Peyer's patch (tissue), 4 donors: ENCODE results near the gene MPP1. TPM values are rescaled to one million over a fixed set of nuclear protein-coding genes. Genes with fewer than 3 reads are reported as not detected.

Experiments used
- DNase-seq, 3 donors: peaks; one replicate each; pipeline ENCODE4 v3.0.0-alpha.2; 2017 to 2019
- H3K27ac ChIP-seq, 4 donors: fragments of 200-600 bp; sonication (generic); one replicate each; pipeline ENCODE4 v1.5.1; 2016 to 2019
- H3K27me3 ChIP-seq, 2 donors: fragments of 200-600 bp; sonication (generic); one replicate each; pipeline ENCODE4 v1.5.1; 2019
- H3K36me3 ChIP-seq, 3 donors: fragments of 200-600 bp; sonication (generic); one replicate each; pipeline ENCODE4 v1.5.1; 2016 to 2019
- H3K4me1 ChIP-seq, 4 donors: fragments of 200-600 bp; sonication (generic); one replicate each; pipeline ENCODE4 v1.5.1; 2016 to 2019
- H3K4me3 ChIP-seq, 4 donors: fragments of 200-600 bp; sonication (generic); 1 replicate in 3 of 4; 2 replicates in 1 of 4; pipeline ENCODE4 v1.5.1; 2016 to 2019; ENCODE audit warnings: mild to moderate bottlenecking in 1 of 4
- H3K9me3 ChIP-seq, 4 donors: fragments of 200-600 bp; sonication (generic); one replicate each; pipeline ENCODE4 v1.5.1; 2016 to 2019; ENCODE audit warnings: mild to moderate bottlenecking in 1 of 4
- POLR2A ChIP-seq, 2 donors: fragments of 450-650 bp; IDR thresholded peaks; one replicate each; pipeline ENCODE4 v1.5.1; 2017; ENCODE audit warnings: antibody characterized with exemption in 2 of 2, mild to moderate bottlenecking in 2 of 2, moderate library complexity in 2 of 2
- total RNA-seq, 4 donors: library from RNA; depleted of rRNA; stranded (reverse); fragments of >200 nt; gene quantifications; one replicate each; pipeline ENCODE4 v1.1.0, GENCODE V29; 2016
- TF ChIP-seq, protein P1 (sequence below), 6 experiments: fragments of 450-650 bp in 4 of 6; fragments of 200-600 bp in 2 of 6; sonication (generic) in 1 of 6; IDR thresholded peaks; one replicate each; pipeline ENCODE4 v1.5.1; 2017 to 2019; ENCODE audit warnings: antibody characterized with exemption in 6 of 6, mild to moderate bottlenecking in 3 of 6, moderate library complexity in 1 of 6

MPP1 gene
- total RNA-seq, 4 donors from 2014 or later = 33.0 to 88.8 (median 65.4) TPM

DNA sequence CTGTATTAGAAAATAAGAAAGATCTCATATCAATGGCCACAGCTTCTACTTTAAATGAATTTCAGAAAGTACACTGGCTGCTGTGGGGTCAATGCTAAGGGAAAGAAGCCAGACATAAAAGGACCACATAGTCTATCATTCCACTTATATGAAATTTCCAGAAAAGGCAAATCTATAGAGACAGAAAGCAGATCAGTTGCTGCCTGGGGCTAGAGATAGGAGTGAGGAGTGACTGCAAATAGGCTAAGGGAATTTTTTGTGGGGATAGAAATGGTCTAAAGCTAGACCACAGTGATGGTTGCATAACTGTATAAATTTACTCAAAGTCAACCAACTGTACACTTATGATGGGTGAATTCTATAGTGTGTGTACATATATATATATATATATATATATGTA lies 62.7 kb downstream of the MPP1 start:
- no peak for TF ChIP-seq POLR2A (IDR thresholded peaks at IDR 0.05)
- TF ChIP-seq, protein P1, sequence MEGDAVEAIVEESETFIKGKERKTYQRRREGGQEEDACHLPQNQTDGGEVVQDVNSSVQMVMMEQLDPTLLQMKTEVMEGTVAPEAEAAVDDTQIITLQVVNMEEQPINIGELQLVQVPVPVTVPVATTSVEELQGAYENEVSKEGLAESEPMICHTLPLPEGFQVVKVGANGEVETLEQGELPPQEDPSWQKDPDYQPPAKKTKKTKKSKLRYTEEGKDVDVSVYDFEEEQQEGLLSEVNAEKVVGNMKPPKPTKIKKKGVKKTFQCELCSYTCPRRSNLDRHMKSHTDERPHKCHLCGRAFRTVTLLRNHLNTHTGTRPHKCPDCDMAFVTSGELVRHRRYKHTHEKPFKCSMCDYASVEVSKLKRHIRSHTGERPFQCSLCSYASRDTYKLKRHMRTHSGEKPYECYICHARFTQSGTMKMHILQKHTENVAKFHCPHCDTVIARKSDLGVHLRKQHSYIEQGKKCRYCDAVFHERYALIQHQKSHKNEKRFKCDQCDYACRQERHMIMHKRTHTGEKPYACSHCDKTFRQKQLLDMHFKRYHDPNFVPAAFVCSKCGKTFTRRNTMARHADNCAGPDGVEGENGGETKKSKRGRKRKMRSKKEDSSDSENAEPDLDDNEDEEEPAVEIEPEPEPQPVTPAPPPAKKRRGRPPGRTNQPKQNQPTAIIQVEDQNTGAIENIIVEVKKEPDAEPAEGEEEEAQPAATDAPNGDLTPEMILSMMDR (IDR thresholded peaks at IDR 0.05) = no peak
- Histone ChIP-seq H3K4me1 (peaks cover 0 to 2% (median 0%) of the 10 kb centered on the region in 4 donors), H3K9me3 (no peaks in the 10 kb centered on the region), H3K4me3 (no peak overlapping the region), H3K36me3 (no peaks in the 10 kb centered on the region), H3K27me3 (no peaks in the 10 kb centered on the region), H3K27ac (no peak overlapping the region)
- no peak for DNase-seq

- no peak for TF ChIP-seq POLR2A (IDR thresholded peaks at IDR 0.05)
- TF ChIP-seq, protein P1 (IDR thresholded peaks at IDR 0.05) = no peak
- no peaks in the 10 kb centered on the region for H3K36me3 ChIP-seq
- H3K27ac ChIP-seq = peak overlapping the region in 1 of 4 donors; percentile 9
- no peaks in the 10 kb centered on the region for H3K9me3 ChIP-seq
- H3K27me3 ChIP-seq = no peaks in the 10 kb centered on the region
- DNase-seq = no peak
- H3K4me1 ChIP-seq = peaks cover 0 to 15% (median 0%) of the 10 kb centered on the region in 4 donors
- no peak overlapping the region for H3K4me3 ChIP-seq
These were observed 65.3 kb downstream of the MPP1 start for GRCh38 chrX:154739952-154740465.

GRCh38 chrX:154738011-154738738 lies 67.1 kb downstream of the MPP1 start:
- no peaks in the 10 kb centered on the region for H3K36me3 ChIP-seq
- H3K27ac ChIP-seq = peak overlapping the region in 3 of 4 donors; percentile 43 to 85 (median 76)

GRCh38 chrX:154737136-154737535 lies 68.1 kb downstream of the MPP1 start:
- Histone ChIP-seq H3K27ac (peak overlapping the region in 3 of 4 donors; percentile 43 to 85 (median 69)), H3K9me3 (no peaks in the 10 kb centered on the region), H3K4me3 (no peak overlapping the region), H3K4me1 (peaks cover 0 to 16% (median 0%) of the 10 kb centered on the region in 4 donors), H3K27me3 (no peaks in the 10 kb centered on the region), H3K36me3 (no peaks in the 10 kb centered on the region)
- DNase-seq = no peak
- no peak for TF ChIP-seq POLR2A (IDR thresholded peaks at IDR 0.05)
- TF ChIP-seq, protein P1 (IDR thresholded peaks at IDR 0.05) = no peak

More at GRCh38 chrX:154738011-154738738, 67.1 kb downstream of the MPP1 start:
- Histone ChIP-seq H3K4me3 (no peak overlapping the region), H3K27me3 (no peaks in the 10 kb centered on the region), H3K4me1 (peaks cover 0 to 16% (median 0%) of the 10 kb centered on the region in 4 donors), H3K9me3 (no peaks in the 10 kb centered on the region)
- TF ChIP-seq POLR2A (IDR thresholded peaks at IDR 0.05) = no peak
- TF ChIP-seq, protein P1 (IDR thresholded peaks at IDR 0.05) = no peak
- peak in 1 of 3 donors; percentile 72 for DNase-seq

- Histone ChIP-seq H3K27me3 (no peaks in the 10 kb centered on the region), H3K4me3 (no peak overlapping the region), H3K9me3 (no peaks in the 10 kb centered on the region), H3K36me3 (no peaks in the 10 kb centered on the region), H3K27ac (peak overlapping the region; percentile 32 to 85 (median 68)), H3K4me1 (peaks cover 0 to 17% (median 0%) of the 10 kb centered on the region in 4 donors)
- no peak for TF ChIP-seq POLR2A (IDR thresholded peaks at IDR 0.05)
- TF ChIP-seq, protein P1 (IDR thresholded peaks at IDR 0.05) = no peak
- DNase-seq = peak in 1 of 3 donors; percentile 61
These were observed 69.4 kb downstream of the MPP1 start for GRCh38 chrX:154735695-154736393.
